Panc1 (cell line): Measurements from ENCODE around the gene ENOX1.

Experiments used
- TF ChIP-seq, protein P1 (sequence below): fragments of 450-650 bp; IDR thresholded peaks from 2 replicates; pipeline ENCODE4 v1.5.1; 2017; ENCODE audit warnings: mild to moderate bottlenecking
- TF ChIP-seq, protein P2 (sequence below), 2 experiments: IDR thresholded peaks; 2 replicates each; pipeline ENCODE4 v1.6.1; 2011 to 2012; ENCODE audit warnings: low read depth in 2 of 2, control low read depth in 1 of 2, low read length in 1 of 2, mild to moderate bottlenecking in 1 of 2, moderate library complexity in 1 of 2; ENCODE audit not compliant: insufficient read depth in 1 of 2

DNA sequence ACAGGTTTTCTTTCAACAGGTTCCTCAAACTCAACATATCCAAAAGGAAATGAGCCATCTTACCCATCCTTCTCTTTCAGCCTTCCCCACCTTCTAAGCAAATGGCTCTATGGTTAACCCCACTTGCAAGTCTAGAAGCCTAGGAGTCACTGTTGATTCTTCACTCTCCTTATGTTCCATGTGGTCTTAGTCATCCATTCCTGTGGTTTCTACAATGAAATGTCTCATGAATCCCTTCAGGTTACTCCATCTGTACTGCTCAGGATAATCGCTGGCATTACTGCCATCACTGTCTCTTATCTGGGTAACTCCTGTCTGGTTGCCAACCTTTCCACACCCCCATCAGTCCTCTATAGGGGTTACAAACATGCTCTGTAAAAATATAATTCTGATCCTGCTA, 381.3 kb downstream of the ENOX1 start:
- TF ChIP-seq, protein P1, sequence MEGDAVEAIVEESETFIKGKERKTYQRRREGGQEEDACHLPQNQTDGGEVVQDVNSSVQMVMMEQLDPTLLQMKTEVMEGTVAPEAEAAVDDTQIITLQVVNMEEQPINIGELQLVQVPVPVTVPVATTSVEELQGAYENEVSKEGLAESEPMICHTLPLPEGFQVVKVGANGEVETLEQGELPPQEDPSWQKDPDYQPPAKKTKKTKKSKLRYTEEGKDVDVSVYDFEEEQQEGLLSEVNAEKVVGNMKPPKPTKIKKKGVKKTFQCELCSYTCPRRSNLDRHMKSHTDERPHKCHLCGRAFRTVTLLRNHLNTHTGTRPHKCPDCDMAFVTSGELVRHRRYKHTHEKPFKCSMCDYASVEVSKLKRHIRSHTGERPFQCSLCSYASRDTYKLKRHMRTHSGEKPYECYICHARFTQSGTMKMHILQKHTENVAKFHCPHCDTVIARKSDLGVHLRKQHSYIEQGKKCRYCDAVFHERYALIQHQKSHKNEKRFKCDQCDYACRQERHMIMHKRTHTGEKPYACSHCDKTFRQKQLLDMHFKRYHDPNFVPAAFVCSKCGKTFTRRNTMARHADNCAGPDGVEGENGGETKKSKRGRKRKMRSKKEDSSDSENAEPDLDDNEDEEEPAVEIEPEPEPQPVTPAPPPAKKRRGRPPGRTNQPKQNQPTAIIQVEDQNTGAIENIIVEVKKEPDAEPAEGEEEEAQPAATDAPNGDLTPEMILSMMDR: no peak
- TF ChIP-seq, protein P2, sequence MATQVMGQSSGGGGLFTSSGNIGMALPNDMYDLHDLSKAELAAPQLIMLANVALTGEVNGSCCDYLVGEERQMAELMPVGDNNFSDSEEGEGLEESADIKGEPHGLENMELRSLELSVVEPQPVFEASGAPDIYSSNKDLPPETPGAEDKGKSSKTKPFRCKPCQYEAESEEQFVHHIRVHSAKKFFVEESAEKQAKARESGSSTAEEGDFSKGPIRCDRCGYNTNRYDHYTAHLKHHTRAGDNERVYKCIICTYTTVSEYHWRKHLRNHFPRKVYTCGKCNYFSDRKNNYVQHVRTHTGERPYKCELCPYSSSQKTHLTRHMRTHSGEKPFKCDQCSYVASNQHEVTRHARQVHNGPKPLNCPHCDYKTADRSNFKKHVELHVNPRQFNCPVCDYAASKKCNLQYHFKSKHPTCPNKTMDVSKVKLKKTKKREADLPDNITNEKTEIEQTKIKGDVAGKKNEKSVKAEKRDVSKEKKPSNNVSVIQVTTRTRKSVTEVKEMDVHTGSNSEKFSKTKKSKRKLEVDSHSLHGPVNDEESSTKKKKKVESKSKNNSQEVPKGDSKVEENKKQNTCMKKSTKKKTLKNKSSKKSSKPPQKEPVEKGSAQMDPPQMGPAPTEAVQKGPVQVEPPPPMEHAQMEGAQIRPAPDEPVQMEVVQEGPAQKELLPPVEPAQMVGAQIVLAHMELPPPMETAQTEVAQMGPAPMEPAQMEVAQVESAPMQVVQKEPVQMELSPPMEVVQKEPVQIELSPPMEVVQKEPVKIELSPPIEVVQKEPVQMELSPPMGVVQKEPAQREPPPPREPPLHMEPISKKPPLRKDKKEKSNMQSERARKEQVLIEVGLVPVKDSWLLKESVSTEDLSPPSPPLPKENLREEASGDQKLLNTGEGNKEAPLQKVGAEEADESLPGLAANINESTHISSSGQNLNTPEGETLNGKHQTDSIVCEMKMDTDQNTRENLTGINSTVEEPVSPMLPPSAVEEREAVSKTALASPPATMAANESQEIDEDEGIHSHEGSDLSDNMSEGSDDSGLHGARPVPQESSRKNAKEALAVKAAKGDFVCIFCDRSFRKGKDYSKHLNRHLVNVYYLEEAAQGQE (IDR thresholded peaks at IDR 0.05; ENCODE audit: insufficient read depth in 1 of 2, low read depth in 2 of 2, low read length in 1 of 2): no peak
